ENCODE data around the gene CHPF2. TPM values are rescaled to one million over a fixed set of nuclear protein-coding genes. Genes with fewer than 3 reads are reported as not detected.

CHPF2 gene
- total RNA-seq, 1 donor from 2014 or later = 43.0 TPM

DNA sequence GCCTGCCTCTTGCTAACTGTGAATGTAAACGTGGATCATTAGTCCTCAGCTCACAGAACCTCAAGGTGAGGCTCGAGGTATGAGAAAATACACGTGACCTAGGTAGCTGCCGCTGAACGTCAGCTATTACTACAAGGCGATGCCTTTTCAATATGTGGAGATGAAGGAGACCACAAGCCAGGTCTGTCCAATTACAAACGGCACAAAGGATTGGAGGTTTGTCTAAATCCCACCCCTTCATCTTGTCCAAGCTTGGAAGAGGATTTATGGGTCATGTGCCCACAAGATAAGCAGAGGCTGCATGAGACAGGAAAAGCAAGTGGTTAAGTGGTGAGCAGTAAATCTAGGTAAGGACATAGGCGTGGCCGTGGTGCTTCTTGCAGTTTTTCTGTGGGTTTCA, 25.4 kb upstream of the CHPF2 start:
- no peak for DNase-seq (ENCODE audit: low spot score)

DNA sequence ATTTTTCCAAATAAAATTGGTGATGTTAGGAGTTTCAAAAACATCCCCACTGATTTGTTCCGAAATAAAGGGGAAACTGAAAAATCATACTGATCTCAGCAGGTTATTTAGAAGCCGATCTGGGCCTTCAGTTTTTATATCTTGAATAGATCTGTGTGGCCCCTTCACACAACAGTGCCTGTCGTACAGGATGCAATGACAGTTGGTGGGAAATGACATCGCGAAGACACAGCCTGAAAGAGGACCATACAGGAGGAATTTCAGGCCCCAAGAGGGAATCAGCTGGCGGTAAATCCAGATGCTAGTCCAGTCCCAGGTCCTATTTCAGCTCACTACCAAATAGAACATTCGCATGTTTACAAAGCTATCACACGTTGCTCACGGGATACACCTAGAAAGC, 25.0 kb upstream of the CHPF2 start:
- no peak for DNase-seq (ENCODE audit: low spot score)

DNA sequence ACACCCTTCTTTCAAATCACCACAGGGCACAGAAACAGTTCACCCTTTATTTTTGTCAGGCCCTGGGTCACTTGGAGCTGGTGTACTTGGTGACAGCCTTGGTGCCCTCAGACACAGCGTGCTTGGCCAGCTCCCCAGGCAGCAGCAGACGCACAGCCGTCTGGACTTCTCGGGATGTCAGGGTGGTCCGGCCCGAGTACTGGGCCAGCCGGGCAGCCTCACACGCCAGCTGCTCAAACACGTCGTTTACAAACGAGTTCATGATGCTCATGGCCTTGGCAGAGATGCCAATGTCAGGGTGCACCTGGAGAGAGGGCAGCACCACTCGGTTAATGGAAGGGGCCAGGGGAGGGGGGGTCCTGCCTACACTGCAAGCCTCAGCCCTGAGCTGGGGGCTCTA, 24.5 kb upstream of the CHPF2 start:
- no peak for DNase-seq (ENCODE audit: low spot score)

DNA sequence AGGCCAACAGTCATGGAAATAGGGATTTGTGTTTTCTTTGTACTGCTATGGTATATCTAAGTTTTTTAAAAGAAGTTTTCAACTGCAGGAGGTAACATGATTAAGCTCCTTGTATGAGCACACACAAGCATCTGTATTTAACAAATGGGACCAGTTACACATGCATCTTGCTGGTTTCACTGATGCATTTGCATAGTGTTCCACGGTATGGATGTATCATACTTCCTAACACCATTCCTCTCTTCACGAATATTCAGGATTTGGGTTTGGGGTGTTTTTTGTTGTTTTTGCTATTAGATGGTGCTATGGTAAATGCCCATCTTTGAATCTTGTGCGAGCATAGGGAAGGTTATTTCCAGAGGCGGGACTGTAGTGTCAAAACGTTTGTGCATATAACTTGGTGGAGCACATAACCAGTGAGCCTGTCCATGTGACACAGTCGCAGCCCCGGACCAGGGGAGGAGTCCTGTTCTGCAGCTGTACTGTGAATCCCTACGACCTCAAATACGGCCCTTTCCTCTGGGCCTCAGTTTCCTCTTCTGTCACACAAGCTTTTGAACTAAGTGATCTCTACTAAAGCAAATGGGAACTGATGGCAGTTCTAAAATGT, 23.9 kb upstream of the CHPF2 start:
- no peak for DNase-seq (ENCODE audit: low spot score)

DNA sequence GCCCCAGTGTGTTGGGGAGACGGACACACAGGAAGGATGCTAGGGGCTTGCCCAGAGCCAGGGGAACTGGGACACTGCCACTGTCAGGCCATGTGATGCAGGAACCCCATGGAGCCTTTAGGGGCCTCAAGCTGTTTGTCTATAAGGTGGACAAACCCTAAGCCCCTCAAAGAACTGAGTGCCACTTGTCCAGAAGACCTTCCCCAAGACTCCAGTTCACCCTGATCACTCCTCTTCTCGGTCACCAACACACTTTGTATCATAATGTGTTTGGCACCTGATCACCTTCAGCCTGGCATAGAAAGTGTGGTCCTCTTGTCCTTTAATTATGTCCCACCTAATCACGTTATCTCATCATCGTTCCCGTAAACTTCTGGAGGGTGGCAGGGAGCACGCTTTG, 22.7 kb upstream of the CHPF2 start:
- no peak for DNase-seq (ENCODE audit: low spot score)

DNA sequence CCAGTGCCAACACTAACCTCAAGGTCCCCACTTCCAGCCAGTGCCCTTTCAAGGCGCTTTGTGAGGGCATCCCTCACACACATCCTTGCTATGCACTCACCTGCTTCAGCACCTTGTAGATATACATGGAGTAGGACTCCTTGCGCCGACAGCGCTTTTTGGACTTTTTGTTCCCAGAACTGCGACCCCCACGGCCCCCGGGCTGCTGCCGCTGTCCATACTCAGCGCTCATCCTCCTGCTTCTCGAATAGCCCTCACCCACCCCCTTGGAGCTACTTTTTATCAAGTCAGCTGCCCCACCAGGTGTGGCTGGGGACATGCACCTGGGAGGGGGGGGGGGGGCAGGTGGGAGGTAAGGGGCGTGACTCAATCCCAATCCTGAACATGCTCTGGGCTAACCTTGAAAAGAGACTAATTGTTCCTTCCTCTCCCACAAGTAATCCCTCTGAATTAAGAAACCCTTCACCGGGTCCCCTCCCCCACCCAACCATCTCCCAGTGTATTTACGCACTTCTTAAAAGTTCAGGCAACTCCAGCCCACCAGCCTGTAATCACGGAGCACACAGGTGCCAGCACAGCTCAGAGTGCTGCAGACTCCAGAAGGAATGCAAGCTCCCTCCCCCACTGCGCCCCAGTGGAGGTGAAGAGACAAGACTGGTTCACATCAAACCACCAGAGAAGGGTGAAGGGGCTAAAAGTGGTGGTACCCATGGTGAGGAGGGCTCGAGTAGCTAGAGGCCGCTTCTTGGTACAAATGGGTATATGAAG, 22.0 kb upstream of the CHPF2 start, which contains the start of gene H2BK1:
Gene H2BK1 (minus strand): TSS at position 402 of the 768 bp plus-strand sequence. CDS start 170 bp downstream, at position 232.
- no peak for DNase-seq (ENCODE audit: low spot score)

DNA sequence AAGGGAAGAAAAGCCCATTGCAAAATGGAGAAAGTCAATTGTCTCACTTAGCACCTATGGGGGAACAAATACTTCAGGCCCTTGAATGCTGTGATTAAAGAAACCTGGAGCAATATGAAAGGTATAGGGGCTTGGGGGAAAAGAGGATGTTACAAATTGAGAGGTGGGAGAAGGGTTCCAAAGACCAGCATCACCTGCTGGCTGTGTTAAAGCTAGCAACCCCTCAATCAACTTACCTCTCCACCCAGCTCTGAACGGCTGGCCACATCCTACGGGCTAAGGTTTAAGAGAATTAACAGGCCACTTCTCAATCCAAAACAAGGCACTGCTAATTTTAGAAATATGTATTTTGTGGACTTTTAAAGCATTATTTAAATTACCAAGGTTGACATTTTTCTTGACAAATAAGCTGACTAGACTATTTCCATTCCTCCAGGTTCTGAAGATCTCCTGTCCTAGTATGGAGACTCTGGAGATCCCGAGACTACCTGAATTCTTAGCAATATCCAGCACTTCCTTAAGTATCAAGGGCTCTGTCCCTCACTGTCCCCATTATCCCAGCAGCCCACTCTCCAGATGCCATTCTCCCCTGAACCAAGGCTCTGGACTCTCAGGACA, 21.0 kb upstream of the CHPF2 start:
- no peak for DNase-seq (ENCODE audit: low spot score)

DNA sequence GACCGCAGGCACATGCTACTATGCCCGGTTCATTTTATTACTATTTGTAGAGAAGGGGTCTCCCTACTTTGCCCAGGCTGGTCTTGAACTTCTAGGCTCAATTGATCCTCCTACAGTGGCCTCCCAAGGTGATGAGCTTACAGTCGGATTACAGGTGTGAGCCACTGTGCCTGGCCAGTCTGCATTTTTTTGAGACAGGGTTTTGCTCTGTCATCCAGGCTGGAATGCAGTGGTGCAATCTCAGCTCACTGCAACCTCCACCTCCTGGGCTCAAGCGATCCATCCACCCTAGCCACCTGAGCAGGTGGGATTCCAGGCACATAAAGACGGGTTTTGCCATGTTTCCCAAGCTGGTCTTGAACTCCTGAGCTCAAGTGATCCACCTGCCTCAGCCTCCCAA, 19.7 kb upstream of the CHPF2 start:
- no peak for DNase-seq (ENCODE audit: low spot score)

DNA sequence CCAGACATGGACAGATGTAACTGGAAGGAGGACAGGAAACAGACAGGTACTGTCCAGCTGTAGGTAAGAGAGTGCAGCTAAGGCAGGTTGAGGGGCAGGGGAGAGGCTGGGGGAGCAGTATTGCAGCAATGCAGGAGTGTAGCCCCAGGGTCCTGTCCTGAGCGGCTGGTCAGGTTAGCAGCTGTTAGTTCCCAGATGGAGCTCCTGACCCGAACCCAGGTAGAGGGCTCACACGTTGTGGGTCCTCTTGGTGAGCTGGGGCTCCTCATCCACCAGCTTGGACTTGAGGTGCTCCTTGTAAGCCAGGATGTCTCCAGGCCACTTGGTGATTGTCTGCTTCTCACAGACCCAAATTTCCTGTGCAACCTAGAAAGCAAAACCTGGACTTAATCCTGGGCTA, 18.5 kb upstream of the CHPF2 start:
- DNase-seq (ENCODE audit: low spot score) = no peak

DNA sequence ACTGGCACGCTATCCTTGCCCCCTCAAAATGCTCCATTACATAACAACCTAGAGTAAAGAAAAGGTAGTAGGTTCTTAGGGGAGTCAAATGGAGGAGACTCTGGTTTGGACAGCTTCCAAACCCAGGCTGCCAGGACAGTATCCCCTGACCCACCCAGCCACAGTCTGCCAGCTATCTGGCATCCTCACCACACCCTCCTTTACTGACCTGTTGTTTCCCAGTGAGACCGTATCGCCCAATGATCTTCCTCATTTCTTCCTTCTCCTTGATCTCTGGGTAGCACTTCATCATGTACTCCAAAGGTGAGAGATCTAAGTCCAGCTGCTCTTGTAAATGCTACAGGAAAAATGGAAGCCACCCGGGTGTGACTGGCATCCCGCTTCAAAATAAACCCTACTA, 16.9 kb upstream of the CHPF2 start:
- no peak for DNase-seq (ENCODE audit: low spot score)

DNA sequence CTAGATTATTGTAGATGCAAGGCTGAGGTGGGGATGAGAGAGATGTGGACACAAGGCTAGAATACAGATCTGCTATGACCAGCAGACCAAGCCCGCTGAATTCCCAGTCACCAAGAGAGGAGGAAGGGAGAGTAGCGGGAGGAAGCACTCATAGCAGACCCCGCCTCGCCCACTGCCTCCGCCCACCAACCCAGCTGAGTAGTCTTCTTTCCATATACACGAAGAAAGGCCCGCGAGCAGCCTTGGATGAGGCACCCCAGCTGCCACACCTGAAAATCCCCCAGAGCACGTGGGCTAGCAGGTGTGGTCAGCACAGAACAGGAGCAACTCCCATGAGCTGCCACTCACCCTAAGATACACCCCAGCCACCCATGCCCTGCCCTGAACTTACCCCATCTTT, 14.1 kb upstream of the CHPF2 start:
- DNase-seq (ENCODE audit: low spot score) = no peak

DNA sequence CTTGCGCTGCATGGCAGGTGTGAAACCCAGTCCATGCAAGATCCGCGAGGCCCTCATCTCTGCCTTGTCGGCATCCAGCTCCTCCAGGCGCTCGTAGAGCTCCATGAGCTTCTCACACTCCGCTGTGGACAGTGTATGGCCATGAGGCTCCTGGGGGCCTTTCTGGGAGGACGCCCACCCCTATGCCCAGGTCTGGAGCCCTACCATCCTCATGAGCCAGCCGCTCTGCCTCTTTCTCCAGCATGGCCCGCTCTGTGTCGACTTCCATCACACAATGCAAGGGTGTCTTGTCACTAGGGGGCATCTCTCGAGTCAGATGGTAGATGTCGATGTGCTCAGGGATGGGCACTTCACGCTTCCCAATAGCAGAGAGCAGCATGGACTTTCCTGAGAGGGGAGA, 8.6 kb upstream of the CHPF2 start:
- no peak for DNase-seq (ENCODE audit: low spot score)

DNA sequence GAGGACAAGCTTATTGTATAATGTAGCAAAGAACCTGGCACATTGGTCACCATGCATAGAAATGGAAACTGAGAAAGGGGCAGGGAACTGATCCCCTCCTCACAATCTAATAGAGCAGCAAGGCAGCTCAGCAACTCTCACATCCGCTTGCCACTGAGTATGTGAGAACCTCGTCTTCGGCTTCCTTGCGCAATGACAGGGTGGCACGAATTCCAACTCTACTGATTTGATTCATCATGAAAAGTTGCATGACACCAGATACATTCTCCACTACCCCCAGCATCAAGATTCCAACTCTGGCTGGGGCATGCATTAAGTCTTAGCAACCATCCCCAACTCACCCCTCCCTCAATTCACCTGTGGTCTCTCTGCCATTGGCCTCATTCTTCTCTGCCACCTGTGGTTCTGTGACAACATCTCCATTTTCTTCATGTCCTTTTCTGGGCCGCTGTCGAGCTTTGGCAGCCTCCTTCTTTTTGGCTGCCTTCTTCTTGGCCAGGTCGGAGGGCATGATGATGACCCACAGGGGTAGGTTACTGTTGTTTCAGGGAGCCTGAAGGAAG, 6.3 kb upstream of the CHPF2 start:
- DNase-seq (ENCODE audit: low spot score) = no peak

DNA sequence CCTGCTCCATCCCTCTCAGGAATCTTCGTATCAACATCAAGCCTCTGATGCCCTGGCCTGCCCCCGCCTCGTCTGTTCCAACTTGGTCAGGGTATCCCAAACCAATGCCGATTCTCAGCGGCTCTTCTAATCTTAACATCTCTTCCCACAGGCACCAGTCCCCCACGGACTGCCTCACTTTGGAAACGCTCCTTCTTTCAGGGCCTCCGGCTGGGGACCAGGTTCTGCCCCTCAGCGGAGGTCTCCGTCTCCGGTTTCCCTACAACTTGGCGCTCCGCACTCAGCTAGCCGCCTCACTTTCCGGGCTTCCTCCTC, 5.8 kb upstream of the CHPF2 start:
- DNase-seq (ENCODE audit: low spot score) = no peak

DNA sequence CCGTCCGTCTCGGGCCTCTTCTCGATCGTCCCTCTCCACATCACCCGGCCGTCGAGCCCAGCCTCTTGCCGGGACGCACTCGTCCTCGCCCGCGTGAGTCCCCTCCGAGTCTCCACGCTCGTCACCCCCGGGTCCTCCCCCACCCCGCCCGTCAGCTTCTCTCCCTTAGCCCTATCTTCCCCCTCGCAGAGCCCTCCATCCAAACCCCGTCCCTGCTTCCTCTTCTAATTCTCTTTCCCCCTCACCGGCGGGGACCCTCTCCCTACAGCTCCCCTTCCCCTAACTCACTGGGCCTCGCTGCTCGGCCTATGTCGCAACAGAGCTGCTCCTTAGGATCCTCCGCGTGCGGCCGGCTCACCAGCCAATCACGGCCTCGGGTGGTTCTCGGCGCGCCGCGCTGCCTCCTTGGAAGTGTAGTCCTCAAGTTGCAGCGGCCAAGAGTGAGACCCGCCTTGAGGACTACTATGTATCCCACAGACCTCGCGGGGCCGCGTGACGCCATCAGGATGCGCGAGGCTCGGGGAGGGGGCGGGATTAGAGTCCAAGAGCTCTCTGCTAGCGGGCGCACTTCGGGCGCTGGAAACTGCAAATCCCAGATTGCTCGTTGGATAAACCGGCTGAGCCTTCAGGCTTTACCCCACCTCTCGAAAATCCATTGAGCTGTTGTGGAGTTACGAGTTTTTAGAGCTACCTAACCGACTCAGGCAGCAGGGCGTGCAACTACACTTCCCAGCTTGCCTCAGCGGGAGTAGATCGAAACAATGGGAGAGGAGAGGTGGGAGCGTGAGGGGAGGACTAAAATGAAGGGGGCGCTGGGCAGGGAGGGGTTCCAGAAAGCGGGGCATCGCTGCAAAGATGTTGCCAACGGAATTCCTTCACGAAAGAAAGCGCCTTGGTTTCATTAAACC, 5.2 kb upstream of the CHPF2 start, which contains the start of gene ABCF2:
Gene ABCF2 (minus strand): TSS at position 331 of the 908 bp plus-strand sequence. CDS start 747 bp downstream, outside the sequence.
- peak; percentile 99 for DNase-seq (ENCODE audit: low spot score)

DNA sequence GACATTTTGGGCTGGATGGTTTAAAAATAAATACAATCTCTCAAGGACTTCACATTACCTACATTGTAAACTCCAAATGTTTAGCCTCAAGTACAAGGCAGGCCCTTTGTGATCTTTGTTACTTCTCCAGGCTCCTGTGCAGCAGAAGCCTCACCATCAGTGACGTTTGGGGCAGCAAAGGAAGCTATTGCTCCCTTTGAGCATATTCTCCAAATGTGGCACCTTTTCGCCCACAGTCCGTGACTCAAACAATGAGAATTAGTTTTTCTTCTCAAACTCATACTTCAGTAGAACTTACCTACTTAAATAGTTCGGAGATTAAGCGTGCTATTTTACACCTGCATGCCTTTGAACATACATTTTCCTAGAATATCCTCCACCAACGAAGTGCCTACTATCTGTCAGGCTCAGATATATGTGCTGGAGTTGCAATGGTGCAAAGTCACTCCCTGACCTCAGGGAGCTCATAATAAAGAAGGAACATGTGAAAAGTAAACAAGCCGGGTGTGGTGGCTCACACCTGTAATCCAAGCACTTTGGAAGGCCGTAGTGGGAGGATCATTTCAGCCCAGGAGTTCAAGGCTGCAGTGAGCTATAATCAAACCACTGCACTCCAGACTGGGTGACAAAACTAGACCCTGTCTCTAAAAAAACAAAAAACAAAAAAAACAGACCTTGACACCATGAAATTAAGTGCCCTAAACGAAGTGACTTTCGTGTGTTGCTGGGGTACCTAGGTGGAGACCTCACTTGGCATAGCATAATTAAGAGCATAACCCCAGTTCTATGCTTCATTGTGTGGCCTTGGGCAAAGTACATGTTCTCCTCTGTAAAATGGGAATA, 4.0 kb upstream of the CHPF2 start:
- no peak for DNase-seq (ENCODE audit: low spot score)

DNA sequence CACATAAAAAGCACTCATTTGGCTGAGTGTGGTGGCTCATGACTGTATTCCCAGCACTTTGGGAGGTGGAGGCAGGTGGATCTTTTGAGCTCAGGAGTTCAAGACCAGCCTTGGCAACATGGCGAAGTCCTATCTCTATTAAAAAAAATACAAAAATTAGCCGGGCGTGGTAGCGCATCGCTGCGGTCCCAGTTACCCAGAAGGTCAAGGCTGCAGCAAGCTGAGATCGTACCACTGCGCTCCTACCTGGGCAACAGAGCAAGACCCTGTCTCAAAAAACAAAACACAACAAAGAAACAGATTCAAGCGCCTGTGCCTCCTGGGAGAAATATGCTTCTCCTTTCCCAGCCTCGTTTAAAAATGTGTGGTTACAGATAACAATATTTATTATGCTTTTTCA, 3.0 kb upstream of the CHPF2 start:
- no peak for DNase-seq (ENCODE audit: low spot score)

DNA sequence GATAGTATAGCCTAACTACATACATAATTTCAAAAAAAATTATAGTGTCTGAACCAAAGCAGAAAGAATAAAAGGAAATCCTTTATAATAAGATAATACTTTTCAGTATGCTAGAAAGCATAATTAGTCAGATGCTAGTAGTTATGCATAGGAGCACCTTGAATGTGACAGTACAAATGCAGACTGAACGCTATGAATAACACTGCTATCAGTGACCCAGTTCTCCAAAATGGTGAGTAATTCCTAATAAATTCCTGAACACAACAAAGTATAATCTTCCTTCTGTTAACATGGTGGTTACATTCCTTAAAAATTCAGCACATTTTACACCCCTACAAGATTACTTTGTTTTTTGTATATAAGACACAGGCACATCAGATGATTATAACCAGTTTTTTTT, 1.2 kb upstream of the CHPF2 start:
- no peak for DNase-seq (ENCODE audit: low spot score)

DNA sequence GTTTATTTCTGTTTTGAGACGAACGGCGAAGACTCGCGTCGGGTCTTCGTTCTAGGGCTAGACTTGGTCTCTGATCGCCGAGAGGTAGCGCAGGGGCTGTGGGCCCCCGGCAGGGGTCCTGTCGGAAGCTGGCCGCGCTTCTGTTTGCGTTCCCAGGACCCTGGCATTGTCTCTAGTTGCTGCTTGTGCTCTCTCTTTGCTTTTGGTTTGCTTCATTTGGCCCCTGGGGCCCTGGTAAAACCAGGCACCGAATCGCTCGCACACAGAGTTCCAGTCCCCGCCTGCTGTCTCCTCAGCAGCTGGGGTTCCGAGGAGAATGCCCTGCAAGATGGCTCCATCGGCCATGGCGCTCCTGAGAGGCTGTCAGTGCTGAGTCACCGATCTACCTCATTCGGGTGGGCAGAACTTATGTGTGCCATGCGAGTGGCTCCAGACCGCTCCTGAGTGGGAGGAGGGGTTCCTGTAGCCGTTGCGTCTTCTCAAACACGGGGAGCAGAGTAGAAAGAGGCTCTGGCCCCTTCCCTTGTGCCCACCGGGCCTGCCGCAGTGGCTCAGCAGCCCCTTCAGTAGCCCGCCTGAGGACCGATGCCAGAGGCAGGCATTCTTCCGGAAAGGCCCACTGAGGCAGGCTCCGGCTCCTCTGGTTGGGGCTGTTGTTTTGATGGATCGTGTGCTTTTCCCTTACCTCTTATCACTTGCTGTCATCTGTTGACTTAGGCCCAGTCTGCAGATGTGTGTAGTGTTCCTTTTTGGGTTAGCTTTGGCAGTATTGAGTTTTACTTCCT, 826 bp downstream of the CHPF2 start:
- no peak for DNase-seq (ENCODE audit: low spot score)

DNA sequence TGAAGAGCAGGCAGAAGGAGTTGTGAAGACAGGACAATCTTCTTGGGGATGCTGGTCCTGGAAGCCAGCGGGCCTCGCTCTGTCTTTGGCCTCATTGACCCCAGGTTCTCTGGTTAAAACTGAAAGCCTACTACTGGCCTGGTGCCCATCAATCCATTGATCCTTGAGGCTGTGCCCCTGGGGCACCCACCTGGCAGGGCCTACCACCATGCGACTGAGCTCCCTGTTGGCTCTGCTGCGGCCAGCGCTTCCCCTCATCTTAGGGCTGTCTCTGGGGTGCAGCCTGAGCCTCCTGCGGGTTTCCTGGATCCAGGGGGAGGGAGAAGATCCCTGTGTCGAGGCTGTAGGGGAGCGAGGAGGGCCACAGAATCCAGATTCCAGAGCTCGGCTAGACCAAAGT, 1.5 kb downstream of the CHPF2 start:
- DNase-seq (ENCODE audit: low spot score) = no peak

All from ureter (tissue), 1 donor.